CD14-positive monocyte (primary cell): ENCODE data around the gene DNTTIP2. TPM values are rescaled to one million over a fixed set of nuclear protein-coding genes. Genes with fewer than 3 reads are reported as not detected.
"Not testable (repeated sequence)": the region's sequence is repeated elsewhere in the genome, so short reads cannot be mapped to it uniquely, and the experiment has no call there.

Source experiments
- DNase-seq, 3 donors: peaks; one replicate each; pipeline ENCODE4 v3.0.0-alpha.2; 2011 to 2022
- H2AFZ ChIP-seq: 2 replicates; pipeline ENCODE4 v1.6.0; 2012; ENCODE audit warnings: mild to moderate bottlenecking, low read depth, low read length, inconsistent platforms; ENCODE audit not compliant: insufficient read depth, poor library complexity, severe bottlenecking
- H3K27ac ChIP-seq, 2 donors: 1 replicate in 1 of 2; 2 replicates in 1 of 2; pipeline ENCODE4 v1.5.1; 2012 to 2013; ENCODE audit warnings: low read length in 2 of 2, control low read depth in 1 of 2, inconsistent platforms in 1 of 2, low read depth in 1 of 2, mild to moderate bottlenecking in 1 of 2
- H3K27me3 ChIP-seq, 2 donors: one replicate each; pipeline versions ENCODE4 v1.6.0 to v1.6.1; 2011 to 2013; ENCODE audit warnings: low read length in 2 of 2; ENCODE audit not compliant: control insufficient read depth in 2 of 2, insufficient read depth in 2 of 2
- H3K36me3 ChIP-seq, 2 donors: replicated peaks in 1 of 2; 1 replicate in 1 of 2; 2 replicates in 1 of 2; pipeline versions ENCODE4 v1.5.1 to v1.6.1; 2012 to 2013; ENCODE audit warnings: low read length in 2 of 2, control low read depth in 1 of 2, inconsistent platforms in 1 of 2, mild to moderate bottlenecking in 1 of 2; ENCODE audit not compliant: insufficient read depth in 2 of 2, control insufficient read depth in 1 of 2
- H3K4me1 ChIP-seq, 2 donors: 1 replicate in 1 of 2; 2 replicates in 1 of 2; pipeline versions ENCODE4 v1.5.1 to v1.6.1; 2012 to 2013; ENCODE audit warnings: low read length in 2 of 2, control low read depth in 1 of 2, inconsistent platforms in 1 of 2, mild to moderate bottlenecking in 1 of 2, moderate library complexity in 1 of 2; ENCODE audit not compliant: insufficient read depth in 2 of 2, control insufficient read depth in 1 of 2
- H3K4me2 ChIP-seq: replicated peaks from 2 replicates; pipeline ENCODE3; 2012; ENCODE audit warnings: low read length, moderate library complexity, mild to moderate bottlenecking; ENCODE audit not compliant: poor library complexity, severe bottlenecking; ENCODE audit errors: extremely low read depth
- H3K4me3 ChIP-seq, 3 experiments: fragments of 200-600 bp in 1 of 3; sonication (generic) in 1 of 3; replicated peaks in 1 of 3; 1 replicate in 2 of 3; 2 replicates in 1 of 3; pipeline ENCODE4 v1.5.1; 2011 to 2013; ENCODE audit warnings: low read length in 3 of 3, mild to moderate bottlenecking in 3 of 3, control low read depth in 2 of 3, low read depth in 2 of 3, inconsistent platforms in 1 of 3, moderate library complexity in 1 of 3
- H3K79me2 ChIP-seq: 2 replicates; pipeline ENCODE4 v1.6.0; 2012; ENCODE audit warnings: mild to moderate bottlenecking, control low read depth, inconsistent platforms, low read length, moderate library complexity; ENCODE audit not compliant: insufficient read depth
- H3K9ac ChIP-seq: 2 replicates; pipeline ENCODE4 v1.6.0; 2017; ENCODE audit warnings: low read length, mild to moderate bottlenecking; ENCODE audit not compliant: insufficient read depth, poor library complexity, severe bottlenecking
- H3K9me3 ChIP-seq, 2 donors: replicated peaks in 1 of 2; 1 replicate in 1 of 2; 2 replicates in 1 of 2; pipeline versions ENCODE4 v1.5.1 to v1.6.1; 2012 to 2013; ENCODE audit warnings: low read length in 2 of 2, control low read depth in 1 of 2; ENCODE audit not compliant: control insufficient read depth in 1 of 2, insufficient read depth in 1 of 2
- H4K20me1 ChIP-seq: 2 replicates; pipeline ENCODE4 v1.6.0; 2012; ENCODE audit warnings: mild to moderate bottlenecking, low read length, control low read depth, moderate library complexity; ENCODE audit not compliant: insufficient read depth
- H3K27ac Mint-ChIP-seq, 7 donors: one replicate each; pipeline ENCODE4 v1.8.0; 2020; ENCODE audit warnings: mild to moderate bottlenecking in 7 of 7, mixed read lengths in 7 of 7, moderate library complexity in 6 of 7, inconsistent platforms in 2 of 7
- H3K27me3 Mint-ChIP-seq, 3 donors: one replicate each; pipeline ENCODE4 v1.8.0; 2021 to 2022; ENCODE audit warnings: low read depth in 3 of 3, mild to moderate bottlenecking in 3 of 3, mixed read lengths in 3 of 3, moderate library complexity in 3 of 3, inconsistent platforms in 1 of 3
- H3K36me3 Mint-ChIP-seq, 2 donors: one replicate each; pipeline ENCODE4 v1.8.0; 2020; ENCODE audit warnings: mixed read lengths in 2 of 2, inconsistent platforms in 1 of 2, mild to moderate bottlenecking in 1 of 2
- H3K4me1 Mint-ChIP-seq: one replicate; pipeline ENCODE4 v1.8.0; 2020; ENCODE audit warnings: mild to moderate bottlenecking, mixed read lengths
- H3K4me3 Mint-ChIP-seq, 2 donors: one replicate each; pipeline ENCODE4 v1.8.0; 2020; ENCODE audit warnings: mild to moderate bottlenecking in 2 of 2, mixed read lengths in 2 of 2, moderate library complexity in 1 of 2
- H3K9me3 Mint-ChIP-seq, 7 donors: one replicate each; pipeline ENCODE4 v1.8.0; 2020 to 2022; ENCODE audit warnings: mixed read lengths in 7 of 7, mild to moderate bottlenecking in 6 of 7, moderate library complexity in 6 of 7, inconsistent platforms in 2 of 7
- CTCF ChIP-seq: fragments of 200-600 bp; IDR thresholded peaks from one replicate; pipeline ENCODE4 v1.8.0; 2022; ENCODE audit warnings: antibody characterized with exemption, mild to moderate bottlenecking
- WGBS: methylation state at CpG from one replicate; pipeline ENCODE4 v1.1.5; 2013; ENCODE audit warnings: missing lambda C conversion rate; ENCODE audit not compliant: insufficient coverage; 5-methylcytosine and 5-hydroxymethylcytosine counted together
- intact Hi-C, 2 donors: fragments of 100-400 bp; cut with micrococcal nuclease; formaldehyde crosslinking; loops; one replicate each; pipeline versions ENCODE4 v1.15.0 to v1.15.1; 2023
- polyA plus RNA-seq, 3 donors: library from polyadenylated mRNA; depleted of rRNA in 1 of 3; unstranded in 2 of 3; stranded (reverse) in 1 of 3; fragments of 300-500 nt in 2 of 3; fragments of >200 nt in 1 of 3; fragmentation: Illumina TruSeq in 2 of 3; gene quantifications; 1 replicate in 2 of 3; 2 replicates in 1 of 3; pipeline ENCODE4 v1.2.3, GENCODE V29; 2012 to 2021

Gene DNTTIP2
- polyA plus RNA-seq, 3 donors = 21.1 to 68.8 (median 42.1) TPM

GRCh38 chr1:93869653-93870052 is 9.4 kb downstream of the DNTTIP2 start:
- no peak overlapping the region for H3K27ac Mint-ChIP-seq
- no peak overlapping the region for H3K4me3 Mint-ChIP-seq
- no peak for TF ChIP-seq CTCF
- no peaks in the 10 kb centered on the region for H3K27me3 ChIP-seq
- H3K79me2 ChIP-seq = no peaks in the 10 kb centered on the region
- H3K4me1 Mint-ChIP-seq = no peaks in the 10 kb centered on the region
- H3K4me3 ChIP-seq = no peak overlapping the region
- H3K36me3 Mint-ChIP-seq = peaks cover 65 to 66% of the 10 kb centered on the region in 2 donors
- 77% methylated on average over 3 of the region's 5 CpGs for WGBS
- H3K4me2 ChIP-seq = no peak overlapping the region
- no peak overlapping the region for H3K9ac ChIP-seq
- H3K36me3 ChIP-seq = peaks cover 62 to 73% of the 10 kb centered on the region in 2 donors
- H3K9me3 Mint-ChIP-seq = no peaks in the 10 kb centered on the region
- H2AFZ ChIP-seq = no peak overlapping the region
- H4K20me1 ChIP-seq = peaks cover 7% of the 10 kb centered on the region
- no peak overlapping the region for H3K27ac ChIP-seq
- no peaks in the 10 kb centered on the region for H3K9me3 ChIP-seq
- intact Hi-C loops = loop anchor here in 1 of 2 donors (10.0 kb wide), 1 partner anchor 525 kb away; the partner anchor contains the start of gene DR1
- H3K27me3 Mint-ChIP-seq = peaks cover 0 to 1% (median 0%) of the 10 kb centered on the region in 3 donors
- no peak for DNase-seq
- no peaks in the 10 kb centered on the region for H3K4me1 ChIP-seq

- H4K20me1 ChIP-seq, intact Hi-C loops, H3K27ac Mint-ChIP-seq, H3K79me2 ChIP-seq, H3K4me1 Mint-ChIP-seq, H2AFZ ChIP-seq, H3K4me3 Mint-ChIP-seq, H3K27me3 ChIP-seq, H3K27ac ChIP-seq, H3K9ac ChIP-seq, H3K9me3 ChIP-seq, DNase-seq, H3K4me2 ChIP-seq, H3K4me1 ChIP-seq, H3K9me3 Mint-ChIP-seq, H3K4me3 ChIP-seq, H3K27me3 Mint-ChIP-seq: not testable (repeated sequence)
- peaks cover 54 to 56% of the 10 kb centered on the region in 2 donors for H3K36me3 Mint-ChIP-seq
- peaks cover 51 to 62% of the 10 kb centered on the region in 2 donors for H3K36me3 ChIP-seq
- WGBS = no CpG with 5 or more reads among the region's 1 CpG
These were observed 10.5 kb downstream of the DNTTIP2 start for GRCh38 chr1:93868492-93868891.
